SK-N-SH treated with all-trans-retinoic acid at 6 μM for 48 hours (cell line): ENCODE results near the gene DOCK9.

ENCODE experiments used
- ATAC-seq: fragments of 200-7000 bp; cut with Tn5 transposase; 3 replicates; pipeline ENCODE4 v1.9.1; 2020; ENCODE audit warnings: mild to moderate bottlenecking, moderate library complexity
- ARNTL ChIP-seq: fragments of 450-650 bp; formaldehyde crosslinking; IDR thresholded peaks from 2 replicates; pipeline ENCODE4 v1.5.0; 2020; ENCODE audit warnings: low read depth, mild to moderate bottlenecking, moderate library complexity, borderline replicate concordance
- BACH2 ChIP-seq: fragments of 250-450 bp; sonication (Bioruptor Pico); IDR thresholded peaks from 2 replicates; pipeline ENCODE4 v1.9.0; 2021; ENCODE audit warnings: mild to moderate bottlenecking, borderline replicate concordance
- CSDC2 ChIP-seq: fragments of 250-450 bp; sonication (Bioruptor Pico); IDR thresholded peaks from 2 replicates; pipeline ENCODE4 v1.5.0; 2020; ENCODE audit warnings: mild to moderate bottlenecking, moderate library complexity
- GLIS3 ChIP-seq: fragments of 250-450 bp; sonication (Bioruptor Pico); IDR thresholded peaks from 2 replicates; pipeline ENCODE4 v1.5.0; 2020; ENCODE audit warnings: mild to moderate bottlenecking, moderate library complexity
- ISL1 ChIP-seq: fragments of 250-450 bp; sonication (Bioruptor Pico); IDR thresholded peaks from 2 replicates; pipeline ENCODE4 v2.1.2; 2022; ENCODE audit warnings: mild to moderate bottlenecking, moderate library complexity
- OSR1 ChIP-seq: fragments of 250-450 bp; sonication (Bioruptor Pico); IDR thresholded peaks from 2 replicates; pipeline ENCODE4 v1.8.0; 2022; ENCODE audit warnings: moderate library complexity, mild to moderate bottlenecking, inconsistent platforms
- PPARA ChIP-seq: fragments of 250-450 bp; sonication (Bioruptor Pico); IDR thresholded peaks from 2 replicates; pipeline ENCODE4 v1.5.0; 2020; ENCODE audit warnings: mild to moderate bottlenecking, borderline replicate concordance
- RARB ChIP-seq: fragments of 250-450 bp; sonication (Bioruptor Pico); IDR thresholded peaks from 2 replicates; pipeline ENCODE4 v1.8.0; 2021; ENCODE audit warnings: mild to moderate bottlenecking, moderate library complexity
- SNAI2 ChIP-seq: fragments of 250-450 bp; sonication (Bioruptor Pico); IDR thresholded peaks from 2 replicates; pipeline ENCODE4 v1.5.0; 2020; ENCODE audit warnings: mild to moderate bottlenecking, moderate library complexity
- TCF4 ChIP-seq: fragments of 250-450 bp; sonication (Bioruptor Pico); IDR thresholded peaks from 2 replicates; pipeline ENCODE4 v1.8.0; 2021; ENCODE audit warnings: mild to moderate bottlenecking, moderate library complexity, borderline replicate concordance
- TSHZ2 ChIP-seq: fragments of 250-450 bp; sonication (Bioruptor Pico); IDR thresholded peaks from 2 replicates; pipeline ENCODE4 v1.5.0; 2020; ENCODE audit warnings: mild to moderate bottlenecking, moderate library complexity
- ZC3H10 ChIP-seq: fragments of 250-450 bp; sonication (Bioruptor Pico); IDR thresholded peaks from 2 replicates; pipeline ENCODE4 v1.5.1; 2021; ENCODE audit warnings: mild to moderate bottlenecking, moderate library complexity
- ZFP3 ChIP-seq: fragments of 250-450 bp; sonication (Bioruptor Pico); IDR thresholded peaks from 2 replicates; pipeline ENCODE4 v1.5.0; 2020; ENCODE audit warnings: mild to moderate bottlenecking, moderate library complexity
- ZFP30 ChIP-seq: fragments of 450-650 bp; formaldehyde crosslinking; IDR thresholded peaks from 2 replicates; pipeline ENCODE4 v1.5.0; 2022; ENCODE audit warnings: mild to moderate bottlenecking, moderate library complexity
- ZNF565 ChIP-seq: fragments of 450-650 bp; formaldehyde crosslinking; conservative IDR thresholded peaks from 2 replicates; pipeline ENCODE4 v1.5.0; 2020; ENCODE audit warnings: low read depth, mild to moderate bottlenecking, moderate library complexity
- ZNF70 ChIP-seq: fragments of 450-650 bp; formaldehyde crosslinking; IDR thresholded peaks from 2 replicates; pipeline ENCODE4 v1.5.0; 2020; ENCODE audit warnings: mild to moderate bottlenecking, moderate library complexity
- ZNF8 ChIP-seq: fragments of 450-650 bp; formaldehyde crosslinking; IDR thresholded peaks from 2 replicates; pipeline ENCODE4 v1.5.0; 2020; ENCODE audit warnings: mild to moderate bottlenecking, moderate library complexity
- TF ChIP-seq, protein P1 (sequence below): fragments of 250-450 bp; sonication (Bioruptor Pico); IDR thresholded peaks from 2 replicates; pipeline ENCODE4 v1.8.0; 2021; ENCODE audit warnings: low read depth, mild to moderate bottlenecking, moderate library complexity, borderline replicate concordance
- TF ChIP-seq, protein P2 (sequence below): fragments of 250-450 bp; sonication (Bioruptor Pico); IDR thresholded peaks from 2 replicates; pipeline ENCODE4 v1.5.1; 2021; ENCODE audit warnings: mild to moderate bottlenecking, moderate library complexity
- TF ChIP-seq, protein P3 (sequence below): fragments of 250-450 bp; sonication (Bioruptor Pico); IDR thresholded peaks from 2 replicates; pipeline ENCODE4 v1.8.0; 2020; ENCODE audit warnings: mild to moderate bottlenecking, moderate library complexity, borderline replicate concordance
- TF ChIP-seq, protein P4 (sequence below): fragments of 250-450 bp; sonication (Bioruptor Pico); IDR thresholded peaks from 2 replicates; pipeline ENCODE4 v1.5.1; 2020; ENCODE audit warnings: low read depth, mild to moderate bottlenecking, moderate library complexity

Gene DOCK9

DNA sequence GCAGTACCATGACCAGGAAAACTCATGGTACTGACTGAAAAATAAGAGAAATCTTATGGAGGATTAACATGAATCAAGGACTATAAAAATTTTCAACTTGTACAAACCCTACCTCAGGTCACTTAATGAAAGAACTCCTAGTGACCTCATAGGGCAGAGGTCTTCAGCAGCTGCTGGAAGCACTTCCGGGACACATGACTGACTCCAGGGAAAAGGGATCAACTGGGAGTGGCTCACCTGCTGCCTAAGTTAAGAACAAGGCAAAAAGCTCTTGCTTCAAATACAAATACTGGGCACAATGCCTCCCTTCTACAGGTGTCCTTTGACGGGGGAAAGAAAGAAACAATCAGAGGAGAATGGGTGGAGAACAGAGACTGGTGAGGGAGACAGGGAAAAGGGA is 18.6 kb downstream of the DOCK9 start:
- no peak for ATAC-seq
- TF ChIP-seq SNAI2 (CRISPR knock-in tag) (no peak), ZNF70 (CRISPR knock-in tag) (no peak), GLIS3 (CRISPR knock-in tag) (no peak), ZNF8 (CRISPR knock-in tag) (no peak), TSHZ2 (CRISPR knock-in tag) (no peak), ZNF565 (CRISPR knock-in tag) (no peak), PPARA (CRISPR knock-in tag) (no peak), CSDC2 (CRISPR knock-in tag) (no peak), ZC3H10 (CRISPR knock-in tag) (no peak), ZFP30 (CRISPR knock-in tag) (no peak)
- TF ChIP-seq, protein P1, sequence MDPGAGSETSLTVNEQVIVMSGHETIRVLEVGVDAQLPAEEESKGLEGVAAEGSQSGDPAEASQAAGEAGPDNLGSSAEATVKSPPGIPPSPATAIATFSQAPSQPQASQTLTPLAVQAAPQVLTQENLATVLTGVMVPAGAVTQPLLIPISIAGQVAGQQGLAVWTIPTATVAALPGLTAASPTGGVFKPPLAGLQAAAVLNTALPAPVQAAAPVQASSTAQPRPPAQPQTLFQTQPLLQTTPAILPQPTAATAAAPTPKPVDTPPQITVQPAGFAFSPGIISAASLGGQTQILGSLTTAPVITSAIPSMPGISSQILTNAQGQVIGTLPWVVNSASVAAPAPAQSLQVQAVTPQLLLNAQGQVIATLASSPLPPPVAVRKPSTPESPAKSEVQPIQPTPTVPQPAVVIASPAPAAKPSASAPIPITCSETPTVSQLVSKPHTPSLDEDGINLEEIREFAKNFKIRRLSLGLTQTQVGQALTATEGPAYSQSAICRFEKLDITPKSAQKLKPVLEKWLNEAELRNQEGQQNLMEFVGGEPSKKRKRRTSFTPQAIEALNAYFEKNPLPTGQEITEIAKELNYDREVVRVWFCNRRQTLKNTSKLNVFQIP = no peak

- no peak for ATAC-seq
- TF ChIP-seq CSDC2 (CRISPR knock-in tag) = no peak
- TF ChIP-seq, protein P2, sequence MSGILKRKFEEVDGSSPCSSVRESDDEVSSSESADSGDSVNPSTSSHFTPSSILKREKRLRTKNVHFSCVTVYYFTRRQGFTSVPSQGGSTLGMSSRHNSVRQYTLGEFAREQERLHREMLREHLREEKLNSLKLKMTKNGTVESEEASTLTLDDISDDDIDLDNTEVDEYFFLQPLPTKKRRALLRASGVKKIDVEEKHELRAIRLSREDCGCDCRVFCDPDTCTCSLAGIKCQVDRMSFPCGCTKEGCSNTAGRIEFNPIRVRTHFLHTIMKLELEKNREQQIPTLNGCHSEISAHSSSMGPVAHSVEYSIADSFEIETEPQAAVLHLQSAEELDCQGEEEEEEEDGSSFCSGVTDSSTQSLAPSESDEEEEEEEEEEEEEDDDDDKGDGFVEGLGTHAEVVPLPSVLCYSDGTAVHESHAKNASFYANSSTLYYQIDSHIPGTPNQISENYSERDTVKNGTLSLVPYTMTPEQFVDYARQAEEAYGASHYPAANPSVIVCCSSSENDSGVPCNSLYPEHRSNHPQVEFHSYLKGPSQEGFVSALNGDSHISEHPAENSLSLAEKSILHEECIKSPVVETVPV (CRISPR knock-in tag) = no peak
- TF ChIP-seq ZFP3 (CRISPR knock-in tag) = no peak
- TF ChIP-seq, protein P3, sequence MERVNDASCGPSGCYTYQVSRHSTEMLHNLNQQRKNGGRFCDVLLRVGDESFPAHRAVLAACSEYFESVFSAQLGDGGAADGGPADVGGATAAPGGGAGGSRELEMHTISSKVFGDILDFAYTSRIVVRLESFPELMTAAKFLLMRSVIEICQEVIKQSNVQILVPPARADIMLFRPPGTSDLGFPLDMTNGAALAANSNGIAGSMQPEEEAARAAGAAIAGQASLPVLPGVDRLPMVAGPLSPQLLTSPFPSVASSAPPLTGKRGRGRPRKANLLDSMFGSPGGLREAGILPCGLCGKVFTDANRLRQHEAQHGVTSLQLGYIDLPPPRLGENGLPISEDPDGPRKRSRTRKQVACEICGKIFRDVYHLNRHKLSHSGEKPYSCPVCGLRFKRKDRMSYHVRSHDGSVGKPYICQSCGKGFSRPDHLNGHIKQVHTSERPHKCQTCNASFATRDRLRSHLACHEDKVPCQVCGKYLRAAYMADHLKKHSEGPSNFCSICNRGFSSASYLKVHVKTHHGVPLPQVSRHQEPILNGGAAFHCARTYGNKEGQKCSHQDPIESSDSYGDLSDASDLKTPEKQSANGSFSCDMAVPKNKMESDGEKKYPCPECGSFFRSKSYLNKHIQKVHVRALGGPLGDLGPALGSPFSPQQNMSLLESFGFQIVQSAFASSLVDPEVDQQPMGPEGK (CRISPR knock-in tag) = no peak
- TF ChIP-seq, protein P1 = no peak
- no peak for TF ChIP-seq ZC3H10 (CRISPR knock-in tag)
- TF ChIP-seq OSR1 = no peak
- no peak for TF ChIP-seq TCF4 (CRISPR knock-in tag)
- no peak for TF ChIP-seq ISL1 (CRISPR knock-in tag)
- no peak for TF ChIP-seq ZNF70 (CRISPR knock-in tag)
- no peak for TF ChIP-seq ZNF565 (CRISPR knock-in tag)
- TF ChIP-seq ZFP30 (CRISPR knock-in tag) = no peak
- no peak for TF ChIP-seq ZNF8 (CRISPR knock-in tag)
- TF ChIP-seq BACH2 (CRISPR knock-in tag) = no peak
- no peak for TF ChIP-seq RARB (CRISPR knock-in tag)
- TF ChIP-seq SNAI2 (CRISPR knock-in tag) = no peak
- no peak for TF ChIP-seq ARNTL (CRISPR knock-in tag)
- TF ChIP-seq, protein P4, sequence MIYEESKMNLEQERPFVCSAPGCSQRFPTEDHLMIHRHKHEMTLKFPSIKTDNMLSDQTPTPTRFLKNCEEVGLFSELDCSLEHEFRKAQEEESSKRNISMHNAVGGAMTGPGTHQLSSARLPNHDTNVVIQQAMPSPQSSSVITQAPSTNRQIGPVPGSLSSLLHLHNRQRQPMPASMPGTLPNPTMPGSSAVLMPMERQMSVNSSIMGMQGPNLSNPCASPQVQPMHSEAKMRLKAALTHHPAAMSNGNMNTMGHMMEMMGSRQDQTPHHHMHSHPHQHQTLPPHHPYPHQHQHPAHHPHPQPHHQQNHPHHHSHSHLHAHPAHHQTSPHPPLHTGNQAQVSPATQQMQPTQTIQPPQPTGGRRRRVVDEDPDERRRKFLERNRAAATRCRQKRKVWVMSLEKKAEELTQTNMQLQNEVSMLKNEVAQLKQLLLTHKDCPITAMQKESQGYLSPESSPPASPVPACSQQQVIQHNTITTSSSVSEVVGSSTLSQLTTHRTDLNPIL (CRISPR knock-in tag) = no peak
- TF ChIP-seq, all 23 proteins: peak for 0
Observed at GRCh38 chr13:98958443-98958794, 19.4 kb downstream of the DOCK9 start.
